SK-N-MC (cell line): ENCODE data around the gene ZNF319.

Experiments
- EZH2 ChIP-seq: fragments of 200-600 bp; sonication (generic); IDR thresholded peaks from one replicate; pipeline ENCODE4 v1.6.1; 2017; ENCODE audit warnings: antibody characterized with exemption
- POLR2AphosphoS5 ChIP-seq: IDR thresholded peaks from 2 replicates; pipeline ENCODE4 v1.6.1; 2012; ENCODE audit warnings: mild to moderate bottlenecking, low read depth, low read length, borderline replicate concordance

GRCh38 chr16:57956924-57957672 is 43.4 kb downstream of the ZNF319 start:
- TF ChIP-seq POLR2AphosphoS5 (no peak), EZH2 (no peak)
